HG03045 (cell line): ENCODE measurements around the gene TDRD10.

ENCODE experiments used
- ATAC-seq: cut with Tn5 transposase; IDR thresholded peaks from one replicate; pipeline ENCODE4 v1.9.1; 2021; ENCODE audit warnings: mild to moderate bottlenecking, moderate library complexity; ENCODE audit not compliant: unreplicated experiment

The TDRD10 gene, protein sequence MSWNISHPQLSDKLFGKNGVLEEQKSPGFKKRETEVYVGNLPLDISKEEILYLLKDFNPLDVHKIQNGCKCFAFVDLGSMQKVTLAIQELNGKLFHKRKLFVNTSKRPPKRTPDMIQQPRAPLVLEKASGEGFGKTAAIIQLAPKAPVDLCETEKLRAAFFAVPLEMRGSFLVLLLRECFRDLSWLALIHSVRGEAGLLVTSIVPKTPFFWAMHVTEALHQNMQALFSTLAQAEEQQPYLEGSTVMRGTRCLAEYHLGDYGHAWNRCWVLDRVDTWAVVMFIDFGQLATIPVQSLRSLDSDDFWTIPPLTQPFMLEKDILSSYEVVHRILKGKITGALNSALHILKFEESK

GRCh38 chr1:154502066-154502743 lies at the start of gene TDRD10, which contains the start of gene SHE:
Gene TDRD10 (plus strand): TSS chr1:154502219. CDS start chr1:154506904, 4,685 bp downstream.
Gene SHE (minus strand): TSS chr1:154502412. CDS start chr1:154502026, 386 bp downstream.
- ATAC-seq = no peak

DNA sequence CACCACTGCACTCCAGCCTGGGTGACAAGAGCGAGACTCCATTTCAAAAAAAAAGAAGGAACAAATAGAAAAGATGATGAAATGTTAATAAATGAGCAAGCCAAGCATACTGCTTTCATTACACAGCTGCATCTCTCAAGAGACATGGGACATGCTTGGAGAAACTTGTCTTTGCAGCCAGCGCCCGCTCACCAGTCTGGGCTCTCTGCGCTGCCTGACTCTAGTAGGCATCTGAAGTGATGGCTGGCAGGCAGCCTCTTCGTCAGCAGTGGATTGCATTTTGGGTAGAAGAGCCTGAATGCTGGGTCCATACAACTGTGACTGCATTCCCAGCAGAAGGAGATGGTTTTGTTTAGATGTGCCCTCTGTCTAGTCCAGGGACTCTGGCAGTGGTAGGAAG lies 48.9 kb upstream of the TDRD10 start:
- no peak for ATAC-seq

DNA sequence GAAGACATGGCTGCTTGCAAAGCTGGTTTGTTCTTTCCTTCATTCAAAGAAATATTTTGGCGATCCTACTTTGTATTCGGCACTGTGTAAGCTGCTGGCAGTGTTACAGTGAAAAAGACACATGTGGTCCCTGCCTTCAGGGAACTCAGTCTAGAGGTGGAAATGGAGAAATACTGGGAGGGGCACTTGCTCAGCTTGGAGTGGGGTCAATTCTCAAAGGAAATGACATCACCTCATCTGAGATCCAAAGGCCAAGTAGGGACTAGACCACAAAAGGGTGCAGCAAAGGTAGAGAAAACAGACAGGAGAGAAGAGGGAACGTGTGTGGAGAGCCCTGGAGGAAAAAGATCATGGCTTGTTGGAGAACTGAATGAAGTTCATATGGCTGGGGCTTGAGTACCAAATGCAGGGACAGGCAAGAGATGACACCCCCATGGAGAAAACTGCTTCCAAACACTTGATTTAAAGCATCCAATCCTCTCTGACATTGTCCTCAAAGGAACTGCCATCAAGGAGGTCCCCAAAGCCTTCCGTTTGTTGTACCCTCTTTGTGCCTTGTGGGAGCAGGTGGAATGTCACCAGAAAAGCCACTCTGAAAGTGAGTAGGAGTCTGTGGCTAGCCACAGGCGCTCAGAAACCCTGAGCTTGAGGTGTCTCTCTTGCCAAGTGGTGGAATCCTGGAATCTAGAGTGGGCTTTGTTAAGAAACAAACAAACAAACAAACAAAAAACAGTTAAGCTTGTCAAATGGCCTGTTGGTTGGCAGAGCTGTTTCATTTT lies 48.3 kb upstream of the TDRD10 start:
- ATAC-seq = no peak

DNA sequence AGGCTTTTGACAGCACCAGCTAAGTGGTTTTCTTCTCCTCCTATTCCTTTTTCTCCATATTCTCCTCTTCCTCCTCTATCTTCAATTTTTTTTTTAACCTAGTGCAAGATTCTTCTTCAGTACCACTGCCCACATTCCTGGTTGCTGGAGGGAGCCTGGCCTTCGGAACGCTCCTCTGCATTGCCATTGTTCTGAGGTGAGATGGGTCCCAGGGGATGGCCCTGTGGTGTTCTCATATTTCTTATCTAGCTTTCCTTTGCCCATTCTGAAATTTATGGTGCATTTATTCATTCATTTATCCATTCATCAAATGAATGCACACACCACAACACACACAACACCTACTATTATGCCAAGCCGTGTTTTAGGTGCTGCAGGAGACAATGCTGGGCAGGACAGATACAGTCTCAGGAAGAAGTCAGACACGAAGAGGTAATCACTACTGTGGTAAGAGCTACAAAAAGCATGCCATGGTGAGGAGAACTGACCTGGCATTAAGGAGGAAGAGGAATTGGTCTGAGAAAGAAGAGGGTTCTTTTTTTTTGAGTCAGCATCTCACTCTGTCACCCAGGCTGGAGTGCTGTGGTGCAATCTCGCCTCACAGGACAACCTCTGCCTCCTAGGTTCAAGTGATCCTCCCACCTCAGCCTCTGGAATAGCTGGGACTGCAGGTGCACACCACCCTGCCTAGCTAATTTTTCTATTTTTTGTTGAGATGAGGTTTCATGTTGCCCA lies 47.5 kb upstream of the TDRD10 start:
- no peak for ATAC-seq

GRCh38 chr1:154456631-154457030 lies 45.4 kb upstream of the TDRD10 start:
- no peak for ATAC-seq

DNA sequence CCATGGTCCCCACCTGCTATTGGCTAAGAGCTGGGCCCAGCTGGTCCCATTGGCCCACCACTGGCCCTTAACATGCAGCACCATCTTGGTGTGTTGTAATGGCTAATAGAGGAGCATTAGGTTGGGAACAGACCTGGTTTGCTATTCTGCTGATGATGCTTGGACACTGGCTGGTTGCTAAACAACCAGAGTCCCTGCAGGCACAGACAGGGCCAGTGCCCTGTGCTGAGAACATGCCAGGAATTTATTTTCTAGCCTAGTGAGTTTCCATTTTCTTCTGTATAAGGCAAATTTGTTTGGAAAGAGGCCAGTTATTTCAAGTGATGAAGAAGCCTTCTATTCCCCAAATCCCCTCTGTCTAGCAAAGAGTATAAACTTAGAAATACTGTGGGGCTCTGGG lies 42.9 kb upstream of the TDRD10 start:
- no peak for ATAC-seq

DNA sequence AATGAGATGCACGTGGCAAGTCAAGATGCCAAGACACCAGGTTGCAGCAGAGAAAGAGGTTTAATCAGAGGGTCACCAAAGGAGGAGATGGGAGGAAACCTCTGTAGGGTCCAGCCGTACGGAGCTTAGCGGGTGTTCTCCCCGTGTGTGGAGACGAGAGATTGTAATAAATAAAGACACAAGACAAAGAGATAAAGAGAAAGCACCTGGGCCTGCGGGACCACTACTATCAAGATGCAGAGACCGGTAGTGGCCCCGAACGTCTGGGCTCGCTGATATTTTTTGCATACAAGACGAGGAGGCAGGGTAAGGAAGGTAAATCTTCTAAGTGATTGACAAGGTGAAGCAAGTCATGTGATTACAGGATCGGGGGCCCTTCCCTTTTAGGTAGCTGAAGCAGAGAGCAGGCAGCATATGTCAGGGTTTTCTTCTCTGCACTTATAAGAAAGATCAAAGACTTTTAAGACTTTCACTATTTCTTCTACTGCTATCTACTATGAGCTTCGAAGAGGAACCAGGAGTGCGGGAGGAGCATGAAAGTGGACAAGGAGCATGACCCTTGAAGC lies 41.2 kb upstream of the TDRD10 start:
- ATAC-seq = no peak

DNA sequence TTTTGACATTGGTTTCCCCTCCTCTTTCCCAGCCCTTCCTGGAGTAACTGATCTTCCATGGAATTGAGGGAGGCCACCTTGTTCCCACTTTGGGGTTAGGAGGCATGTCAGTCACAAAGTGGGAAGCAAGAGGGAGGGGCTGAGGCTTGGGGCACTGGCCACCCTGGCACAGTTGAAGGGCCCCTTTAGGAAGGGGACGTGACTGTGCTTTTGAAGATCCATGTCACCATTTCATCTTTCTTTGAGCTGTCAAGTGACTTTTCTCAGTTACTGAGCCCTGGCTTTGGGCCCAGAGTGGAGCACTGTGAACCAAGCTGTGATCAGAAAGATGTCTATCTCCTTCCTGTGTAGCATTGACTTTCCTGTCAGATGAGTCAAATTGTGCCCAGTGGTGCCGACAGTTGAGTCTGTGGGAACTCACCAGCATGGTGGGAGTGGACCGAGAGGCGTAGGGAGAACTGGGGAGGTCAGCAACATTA lies 38.5 kb upstream of the TDRD10 start:
- ATAC-seq = no peak

DNA sequence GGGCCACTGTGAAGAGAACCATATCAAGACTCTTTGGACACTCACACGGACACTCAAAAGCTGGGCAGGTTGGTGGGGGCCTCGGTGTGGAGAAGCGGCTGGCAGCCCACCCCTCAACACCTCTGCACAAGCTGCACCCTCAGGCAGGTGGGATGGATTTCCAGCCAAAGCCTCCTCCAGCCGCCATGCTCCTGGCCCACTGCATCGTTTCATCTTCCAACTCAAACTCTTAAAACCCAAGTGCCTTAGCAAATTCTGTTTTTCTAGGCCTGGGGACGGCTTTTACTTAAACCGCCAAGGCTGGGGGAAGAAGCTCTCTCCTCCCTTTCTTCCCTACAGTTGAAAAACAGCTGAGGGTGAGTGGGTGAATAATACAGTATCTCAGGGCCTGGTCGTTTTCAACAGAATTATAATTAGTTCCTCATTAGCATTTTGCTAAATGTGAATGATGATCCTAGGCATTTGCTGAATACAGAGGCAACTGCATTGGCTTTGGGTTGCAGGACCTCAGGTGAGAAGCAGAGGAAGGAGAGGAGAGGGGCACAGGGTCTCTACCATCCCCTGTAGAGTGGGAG lies 36.3 kb upstream of the TDRD10 start:
- no peak for ATAC-seq

- ATAC-seq = no peak
Measured at GRCh38 chr1:154466206-154466605, 35.8 kb upstream of the TDRD10 start.

DNA sequence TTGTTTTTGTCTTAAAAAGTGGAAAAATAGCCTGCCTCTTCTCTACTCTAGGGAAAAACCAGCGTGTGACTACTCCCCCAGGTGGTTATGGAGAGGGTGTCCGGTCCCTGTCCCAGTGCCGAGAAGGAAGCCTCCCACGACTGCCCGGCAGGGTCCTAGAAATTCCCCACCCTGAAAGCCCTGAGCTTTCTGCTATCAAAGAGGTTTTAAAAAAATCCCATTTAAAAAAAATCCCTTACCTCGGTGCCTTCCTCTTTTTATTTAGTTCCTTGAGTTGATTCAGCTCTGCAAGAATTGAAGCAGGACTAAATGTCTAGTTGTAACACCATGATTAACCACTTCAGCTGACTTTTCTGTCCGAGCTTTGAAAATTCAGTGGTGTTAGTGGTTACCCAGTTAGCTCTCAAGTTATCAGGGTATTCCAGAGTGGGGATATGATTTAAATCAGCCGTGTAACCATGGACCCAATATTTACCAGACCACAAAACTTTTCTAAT lies 35.0 kb upstream of the TDRD10 start:
- ATAC-seq = no peak

GRCh38 chr1:154467434-154468102 lies 34.5 kb upstream of the TDRD10 start:
- ATAC-seq = no peak

GRCh38 chr1:154468535-154469250 lies 33.3 kb upstream of the TDRD10 start:
- no peak for ATAC-seq

DNA sequence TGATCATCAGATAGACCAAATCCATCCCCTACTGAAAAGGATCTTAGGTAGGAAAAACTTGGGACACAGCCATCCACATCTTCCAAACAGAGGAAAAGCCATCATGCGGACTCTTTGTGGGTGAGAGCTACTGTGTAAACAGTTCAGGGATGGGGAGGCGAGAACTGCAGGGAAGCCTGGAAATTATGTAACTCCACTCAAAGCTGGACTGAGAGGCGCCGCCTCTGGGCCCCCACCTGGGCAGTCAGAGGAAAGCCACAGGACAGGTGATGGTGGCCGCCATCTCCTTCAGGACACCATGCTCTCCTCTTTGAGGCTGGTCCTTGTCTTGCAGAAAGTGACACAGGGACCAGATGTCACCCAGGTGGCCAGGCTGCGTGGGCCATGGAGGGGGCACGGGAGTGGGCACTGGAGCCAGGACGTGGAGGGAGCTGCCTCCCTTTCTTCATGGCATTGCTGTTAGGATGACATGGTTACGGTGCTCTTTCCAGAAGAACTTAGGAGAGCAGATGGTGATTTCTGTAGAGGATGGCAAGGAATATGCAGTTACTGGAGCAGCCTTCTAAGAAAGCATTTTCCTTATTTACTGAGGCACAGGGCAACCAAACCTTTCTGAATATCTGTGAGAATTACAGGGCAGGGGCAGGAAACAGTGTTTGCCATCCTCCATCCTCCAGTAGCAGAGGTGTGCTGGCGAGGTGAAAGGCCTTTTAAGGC lies 32.0 kb upstream of the TDRD10 start:
- no peak for ATAC-seq

DNA sequence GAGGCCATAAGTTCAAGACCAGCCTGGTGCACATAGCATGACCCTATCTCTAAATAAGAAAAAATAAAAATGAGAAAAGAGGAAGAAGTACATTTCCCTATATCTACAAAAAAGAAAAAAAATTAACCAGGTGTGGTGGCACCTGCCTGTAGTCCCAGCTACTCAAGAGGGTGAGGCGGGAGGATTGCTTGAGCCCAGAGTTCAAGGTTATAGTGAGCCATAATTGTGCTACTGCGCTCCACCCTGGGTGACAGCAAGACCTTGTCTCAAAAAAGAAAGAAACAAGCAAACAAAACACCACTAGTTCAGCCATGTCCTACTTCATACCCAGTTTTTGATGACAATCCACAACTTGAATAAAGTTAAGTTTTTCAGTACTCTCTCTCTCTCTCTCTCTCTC lies 30.7 kb upstream of the TDRD10 start:
- no peak for ATAC-seq

GRCh38 chr1:154474802-154475201 lies 27.2 kb upstream of the TDRD10 start:
- no peak for ATAC-seq

GRCh38 chr1:154476791-154477190 lies 25.2 kb upstream of the TDRD10 start:
- ATAC-seq = no peak

DNA sequence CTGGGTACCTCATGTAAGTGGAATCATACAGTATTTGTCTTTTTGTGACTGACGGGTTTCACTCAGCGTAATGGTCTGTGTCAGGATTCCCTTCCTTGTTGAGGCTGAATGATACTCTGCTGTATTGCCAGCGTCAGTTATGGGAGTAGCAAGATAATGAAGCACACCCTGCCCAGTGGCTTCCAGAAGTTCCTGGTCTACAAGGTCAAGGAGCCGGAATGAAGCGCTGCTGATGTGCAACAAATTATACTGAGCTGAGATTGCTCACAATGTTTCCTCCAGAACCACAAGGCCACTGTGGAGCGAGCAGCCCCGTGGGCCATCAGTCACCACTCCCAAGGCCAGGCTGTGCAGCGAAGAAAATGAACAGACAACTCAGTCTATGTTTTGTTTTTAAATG lies 24.0 kb upstream of the TDRD10 start:
- ATAC-seq = no peak
